Embryonic facial prominence (tissue), 1 donor: ENCODE measurements around the gene CSAG2.
"Not testable (repeated sequence)": the region's sequence is repeated elsewhere in the genome, so short reads cannot be mapped to it uniquely, and the experiment has no call there.

Source experiments
- DNase-seq: peaks from one replicate; pipeline ENCODE4 v3.0.0-alpha.2; 2016; ENCODE audit errors: extremely low spot score

The CSAG2 gene

GRCh38 chrX:152709173-152709572 lies at the start of gene CSAG2:
TSS of gene CSAG2 (minus strand) at chrX:152709273. CDS start at chrX:152709112, 161 bp downstream.
- not testable (repeated sequence) for DNase-seq

DNA sequence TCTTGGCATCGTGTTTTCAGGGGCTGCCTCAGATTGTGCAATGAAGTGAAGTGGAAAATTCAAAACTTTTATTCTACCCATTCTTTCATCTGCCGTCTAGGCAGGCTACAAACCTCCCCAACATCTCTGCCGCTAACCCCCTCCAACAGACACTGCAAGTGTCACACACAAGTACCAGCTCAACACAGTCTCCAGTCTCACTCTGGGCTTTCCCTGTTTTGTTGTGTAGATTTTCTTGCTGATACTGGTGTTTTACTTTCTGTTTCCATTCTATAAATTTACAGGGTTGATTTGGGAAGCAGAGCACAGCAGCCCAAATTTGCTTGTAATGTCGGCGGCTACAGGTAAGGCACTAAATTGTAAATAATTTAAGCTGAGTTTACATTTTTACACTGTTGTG lies 45.8 kb upstream of the CSAG2 start:
- not testable (repeated sequence) for DNase-seq

DNA sequence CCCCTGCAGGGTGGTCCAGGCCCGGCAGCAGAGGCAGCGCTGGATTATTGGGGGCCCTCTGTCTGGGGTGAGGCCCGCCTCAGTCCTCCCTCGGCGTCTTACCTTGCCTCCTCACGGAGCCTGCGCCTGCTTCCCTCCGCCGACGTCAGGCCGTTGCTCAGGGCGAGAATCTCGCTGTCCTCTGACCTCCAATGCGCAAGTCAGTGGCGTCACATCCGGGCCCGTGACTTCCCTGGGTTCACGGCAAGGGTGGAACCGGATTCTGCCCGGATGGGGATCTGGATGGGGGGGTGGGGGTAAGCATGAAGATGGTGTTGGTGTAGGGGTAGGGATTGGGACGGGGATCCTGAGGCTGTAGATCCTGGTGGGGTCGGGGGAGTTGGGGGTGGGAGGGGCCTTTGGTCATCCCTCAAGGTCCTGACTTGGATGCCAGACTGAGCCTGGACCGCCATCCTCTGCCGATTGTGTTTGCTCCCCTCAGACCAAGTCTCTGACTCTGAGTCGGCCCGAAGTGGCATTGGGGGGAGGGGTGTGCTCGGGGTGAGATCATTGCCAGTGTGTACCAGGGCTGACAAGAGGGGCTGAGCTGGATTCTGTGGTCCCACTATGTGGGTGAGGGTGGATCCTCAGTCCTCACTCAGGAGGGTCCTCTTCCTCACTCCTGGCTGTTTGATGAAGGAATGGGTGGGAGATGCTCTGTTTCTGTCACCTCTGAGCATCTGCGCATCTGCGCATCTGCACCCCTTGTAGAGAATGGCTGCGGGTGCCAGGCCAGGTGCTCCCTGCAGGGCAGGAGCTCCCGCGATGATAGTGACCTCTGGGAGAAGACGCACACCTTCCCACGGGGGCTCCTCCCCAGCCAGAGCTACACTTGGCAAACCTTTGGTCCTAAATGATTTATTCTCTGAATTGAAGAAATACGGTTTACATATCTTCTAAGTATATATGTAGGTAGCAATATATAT lies 44.9 kb upstream of the CSAG2 start, which contains the start of gene MAGEA2:
Gene MAGEA2, minus strand, starts transcription at position 157 of the 965 bp plus-strand sequence. CDS start 2,479 bp downstream, outside the sequence.
- DNase-seq = not testable (repeated sequence)

- DNase-seq = no peak
Measured at GRCh38 chrX:152738560-152738959, 29.5 kb upstream of the CSAG2 start.

DNA sequence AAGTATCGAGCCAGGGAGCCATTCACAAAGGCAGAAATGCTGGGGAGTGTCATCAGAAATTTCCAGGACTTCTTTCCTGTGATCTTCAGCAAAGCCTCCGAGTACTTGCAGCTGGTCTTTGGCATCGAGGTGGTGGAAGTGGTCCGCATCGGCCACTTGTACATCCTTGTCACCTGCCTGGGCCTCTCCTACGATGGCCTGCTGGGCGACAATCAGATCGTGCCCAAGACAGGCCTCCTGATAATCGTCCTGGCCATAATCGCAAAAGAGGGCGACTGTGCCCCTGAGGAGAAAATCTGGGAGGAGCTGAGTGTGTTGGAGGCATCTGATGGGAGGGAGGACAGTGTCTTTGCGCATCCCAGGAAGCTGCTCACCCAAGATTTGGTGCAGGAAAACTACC lies 27.5 kb upstream of the CSAG2 start:
- not testable (repeated sequence) for DNase-seq

GRCh38 chrX:152735860-152736511 lies 26.9 kb upstream of the CSAG2 start:
- DNase-seq = no peak

- DNase-seq = no peak
Measured at GRCh38 chrX:152735101-152735500, 26.0 kb upstream of the CSAG2 start.

- not testable (repeated sequence) for DNase-seq
Measured at GRCh38 chrX:152734143-152734858, 25.2 kb upstream of the CSAG2 start.

GRCh38 chrX:152733261-152733975 lies 24.3 kb upstream of the CSAG2 start, which contains the start of the genes CSAG1 and MAGEA12:
TSS of gene CSAG1 (minus strand) at chrX:152733721. CDS start at chrX:152732460, 1,261 bp downstream.
TSS of gene MAGEA12 (plus strand) at chrX:152733757. CDS start at chrX:152736162, 2,405 bp downstream.
- DNase-seq = no peak

DNA sequence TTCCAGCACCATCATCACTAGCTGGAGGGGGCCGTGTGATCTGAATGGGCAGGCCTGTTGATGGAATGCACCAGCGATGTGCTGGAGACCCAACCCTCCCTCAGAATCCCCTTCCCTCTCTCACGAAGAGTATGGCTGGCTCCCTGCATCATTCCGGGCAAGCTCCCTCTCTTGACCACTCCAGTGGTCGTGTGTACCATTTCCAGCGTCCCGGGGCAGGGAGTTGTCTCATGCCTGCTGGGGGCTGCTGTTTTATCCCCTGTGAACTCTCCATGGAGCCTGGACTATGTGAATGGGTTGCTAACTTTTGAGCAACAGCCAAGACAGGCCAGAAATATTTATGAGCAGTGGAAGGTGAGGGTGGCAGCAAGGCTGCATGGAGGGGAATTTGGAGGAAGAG lies 16.3 kb upstream of the CSAG2 start:
- DNase-seq = no peak

GRCh38 chrX:152713815-152714787 lies 5.0 kb upstream of the CSAG2 start, which contains the start of gene MAGEA2B:
TSS of gene MAGEA2B (plus strand) at chrX:152714628. CDS start at chrX:152717107, 2,479 bp downstream.
- DNase-seq = not testable (repeated sequence)

- DNase-seq = not testable (repeated sequence)
Measured at GRCh38 chrX:152713195-152713594, 4.1 kb upstream of the CSAG2 start.

GRCh38 chrX:152706500-152706899 lies 2.6 kb downstream of the CSAG2 start:
- not testable (repeated sequence) for DNase-seq

DNA sequence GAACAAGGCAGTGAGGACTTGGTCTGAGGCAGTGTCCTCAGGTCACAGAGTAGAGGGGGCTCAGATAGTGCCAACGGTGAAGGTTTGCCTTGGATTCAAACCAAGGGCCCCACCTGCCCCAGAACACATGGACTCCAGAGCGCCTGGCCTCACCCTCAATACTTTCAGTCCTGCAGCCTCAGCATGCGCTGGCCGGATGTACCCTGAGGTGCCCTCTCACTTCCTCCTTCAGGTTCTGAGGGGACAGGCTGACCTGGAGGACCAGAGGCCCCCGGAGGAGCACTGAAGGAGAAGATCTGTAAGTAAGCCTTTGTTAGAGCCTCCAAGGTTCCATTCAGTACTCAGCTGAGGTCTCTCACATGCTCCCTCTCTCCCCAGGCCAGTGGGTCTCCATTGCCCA lies 8.7 kb downstream of the CSAG2 start:
- not testable (repeated sequence) for DNase-seq

DNA sequence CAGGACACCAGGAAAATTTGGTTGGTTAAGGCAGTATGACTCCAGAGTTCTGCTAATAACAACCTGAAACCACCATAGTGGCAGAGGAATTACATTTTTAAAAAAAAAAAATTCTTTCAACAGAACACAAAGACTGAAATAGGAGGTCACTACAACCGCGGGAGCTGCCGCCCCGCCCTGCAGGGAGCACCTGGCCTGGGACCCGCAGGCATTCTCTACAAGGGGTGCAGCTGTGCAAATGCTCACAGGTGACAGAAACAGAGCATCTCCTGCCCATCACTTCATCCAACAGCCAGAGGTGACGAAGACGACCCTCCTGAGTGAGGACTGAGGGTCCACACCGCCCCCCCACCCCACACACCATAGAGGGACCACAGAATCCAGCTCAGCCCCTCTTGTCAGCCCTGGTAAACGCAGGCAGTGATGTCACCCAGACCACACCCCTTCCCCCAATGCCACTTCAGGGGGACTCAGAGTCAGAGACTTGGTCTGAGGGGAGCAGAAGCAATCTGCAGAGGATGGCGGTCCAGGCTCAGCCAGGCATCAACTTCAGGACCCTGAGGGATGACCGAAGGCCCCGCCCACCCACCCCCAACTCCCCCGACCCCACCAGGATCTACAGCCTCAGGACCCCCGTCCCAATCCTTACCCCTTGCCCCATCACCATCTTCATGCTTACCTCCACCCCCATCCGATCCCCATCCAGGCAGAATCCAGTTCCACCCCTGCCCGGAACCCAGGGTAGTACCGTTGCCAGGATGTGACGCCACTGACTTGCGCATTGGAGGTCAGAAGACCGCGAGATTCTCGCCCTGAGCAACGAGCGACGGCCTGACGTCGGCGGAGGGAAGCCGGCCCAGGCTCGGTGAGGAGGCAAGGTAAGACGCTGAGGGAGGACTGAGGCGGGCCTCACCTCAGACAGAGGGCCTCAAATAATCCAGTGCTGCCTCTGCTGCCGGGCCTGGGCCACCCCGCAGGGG lies 10.8 kb downstream of the CSAG2 start, which contains the start of gene MAGEA3:
Gene MAGEA3, plus strand, starts transcription at position 843 of the 980 bp plus-strand sequence. CDS start 2,039 bp downstream, outside the sequence.
- not testable (repeated sequence) for DNase-seq

DNA sequence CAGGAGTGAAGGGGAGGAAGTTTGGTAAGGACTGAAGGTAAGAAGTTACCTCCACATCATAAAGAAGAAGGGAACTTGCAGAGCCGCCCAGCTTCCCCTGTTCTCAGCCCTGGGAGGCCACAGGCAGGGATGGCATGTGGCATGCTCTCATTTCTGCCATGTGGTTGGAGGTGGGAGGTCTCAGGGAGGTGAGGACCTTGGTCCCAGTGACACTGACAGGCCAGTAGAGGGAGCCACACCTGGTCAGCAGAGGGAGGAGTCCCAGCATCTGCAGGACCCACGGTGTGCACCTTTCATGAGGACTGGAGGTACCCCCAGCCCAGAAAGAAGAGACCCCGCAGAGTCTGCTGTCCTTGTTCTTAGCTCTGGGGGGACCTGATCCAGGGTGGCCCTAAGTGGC lies 28.1 kb downstream of the CSAG2 start:
- not testable (repeated sequence) for DNase-seq

DNA sequence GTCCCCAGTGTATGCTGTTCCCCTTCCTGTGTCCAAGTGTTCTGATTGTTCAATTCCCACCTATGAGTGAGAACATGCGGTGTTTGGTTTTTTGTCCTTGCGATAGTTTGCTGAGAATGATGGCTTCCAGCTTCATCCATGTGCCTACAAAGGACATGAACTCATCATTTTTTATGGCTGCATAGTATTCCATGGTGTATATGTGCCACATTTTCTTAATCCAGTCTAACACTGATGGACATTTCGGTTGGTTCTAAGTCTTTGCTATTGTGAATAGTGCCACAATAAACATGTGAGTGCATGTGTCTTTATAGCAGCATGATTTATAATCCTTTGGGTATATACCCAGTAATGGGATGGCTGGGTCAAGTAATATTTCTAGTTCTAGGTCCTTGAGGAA lies 34.4 kb downstream of the CSAG2 start:
- not testable (repeated sequence) for DNase-seq

- no peak for DNase-seq
Measured at GRCh38 chrX:152674135-152674534, 34.9 kb downstream of the CSAG2 start.
